ENCODE measurements around the gene LAMA2.

Gene LAMA2

GRCh38 chr6:129521946-129522345, 639.0 kb downstream of the LAMA2 start:
- no peak for DNase-seq (ENCODE audit: low spot score)

- peak; percentile 41 for DNase-seq (ENCODE audit: low spot score)
These were observed 640.9 kb downstream of the LAMA2 start for GRCh38 chr6:129523816-129524215.

GRCh38 chr6:129525055-129525454, 642.1 kb downstream of the LAMA2 start:
- no peak for DNase-seq (ENCODE audit: low spot score)

DNA sequence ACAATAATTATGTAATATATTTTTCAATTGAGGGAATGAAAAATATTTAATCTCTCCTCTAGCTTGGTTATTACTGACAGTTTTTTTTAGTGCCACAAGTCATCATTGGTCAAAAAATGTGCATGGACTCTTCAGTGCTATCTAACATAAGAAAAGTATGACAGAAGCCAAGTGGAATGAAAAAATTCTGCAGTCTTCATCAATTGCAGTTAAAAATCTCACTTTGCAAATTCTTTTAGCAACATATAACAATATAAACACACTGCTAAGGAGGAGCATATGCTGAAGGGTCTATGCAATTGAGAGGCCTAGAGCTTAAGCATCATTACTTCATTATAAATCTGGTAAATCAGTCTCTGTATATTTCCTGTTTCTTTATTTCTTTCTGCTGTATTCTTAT, 652.0 kb downstream of the LAMA2 start:
- no peak for DNase-seq (ENCODE audit: low spot score)

DNA sequence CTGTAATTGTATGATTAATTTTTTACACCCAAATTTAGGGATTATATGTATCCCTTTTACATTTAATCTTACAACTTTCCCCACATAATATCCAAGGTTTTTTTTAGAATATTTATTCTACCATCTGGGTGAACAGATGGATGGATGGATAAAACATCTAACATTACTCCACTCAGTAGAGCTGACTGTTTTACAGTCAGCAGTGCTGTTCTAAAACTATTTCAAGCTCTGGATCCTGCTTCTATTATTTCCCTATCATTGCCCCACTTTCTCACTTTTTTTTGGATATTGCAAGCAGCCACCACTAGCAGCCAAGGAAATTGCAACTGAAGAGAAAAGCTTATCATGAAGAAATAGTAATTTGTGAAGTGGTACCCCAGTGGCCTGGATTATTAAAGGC, 653.3 kb downstream of the LAMA2 start:
- no peak for DNase-seq (ENCODE audit: low spot score)

- no peak for DNase-seq (ENCODE audit: low spot score)
These were observed 656.1 kb downstream of the LAMA2 start for GRCh38 chr6:129539032-129539431.

GRCh38 chr6:129542705-129543104, 659.8 kb downstream of the LAMA2 start:
- DNase-seq (ENCODE audit: low spot score): no peak

DNA sequence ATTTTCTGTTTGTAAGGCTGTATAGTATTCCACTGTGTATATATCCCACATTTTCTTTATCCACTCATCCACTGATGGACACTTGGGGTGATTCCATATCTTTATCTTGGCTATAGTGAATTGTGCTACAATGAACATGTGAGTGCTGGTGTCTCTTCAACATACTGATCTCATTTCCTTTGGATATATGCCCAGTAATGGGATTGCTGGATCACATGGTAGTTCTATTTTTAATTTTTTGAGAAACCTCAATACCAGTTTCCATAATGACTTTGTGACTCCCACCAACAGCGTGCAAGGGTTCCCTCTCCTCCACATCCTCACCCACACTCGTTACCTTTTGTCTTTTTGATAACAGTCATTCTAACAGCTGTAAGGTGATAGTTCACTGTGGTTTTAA, 661.0 kb downstream of the LAMA2 start:
- DNase-seq (ENCODE audit: low spot score): no peak

DNA sequence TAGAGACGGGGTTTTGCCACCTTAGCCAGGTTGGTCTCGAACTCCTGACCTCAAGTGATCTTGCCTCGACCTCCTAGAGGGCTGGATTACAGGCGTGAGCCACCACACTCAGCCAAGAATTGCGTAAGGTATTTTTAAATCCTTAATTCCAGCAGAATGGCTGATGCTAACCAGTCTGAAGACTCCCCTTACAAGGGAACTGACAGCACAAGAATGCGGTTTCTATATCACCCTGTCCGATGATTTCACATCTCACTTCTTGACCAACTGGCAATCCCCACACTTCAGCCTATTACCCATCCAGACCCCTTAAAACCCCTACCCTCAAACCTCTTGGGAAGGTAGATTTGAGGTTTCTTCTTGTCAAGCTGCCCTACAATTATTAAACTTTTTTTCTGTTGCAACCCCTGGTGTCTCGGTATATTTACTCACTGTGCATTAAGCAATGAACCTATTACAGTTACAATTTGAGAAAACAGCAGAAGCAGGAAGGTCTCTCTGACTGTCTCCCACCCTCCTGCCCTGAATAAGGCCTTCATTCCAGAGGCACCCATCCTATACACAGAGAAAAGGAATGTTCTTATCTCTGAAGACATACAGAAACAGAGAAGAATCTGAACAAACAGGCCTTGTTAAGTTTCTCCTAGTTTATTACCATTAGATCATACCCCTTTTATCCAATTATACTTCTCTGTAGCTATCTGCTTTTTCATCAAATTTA, 662.1 kb downstream of the LAMA2 start:
- DNase-seq (ENCODE audit: low spot score): no peak

- DNase-seq (ENCODE audit: low spot score): no peak
These were observed 663.8 kb downstream of the LAMA2 start for GRCh38 chr6:129546702-129547101.

GRCh38 chr6:129551486-129551885, 668.5 kb downstream of the LAMA2 start:
- no peak for DNase-seq (ENCODE audit: low spot score)

GRCh38 chr6:129552413-129552812, 669.5 kb downstream of the LAMA2 start:
- no peak for DNase-seq (ENCODE audit: low spot score)

- DNase-seq (ENCODE audit: low spot score): no peak
These were observed 672.4 kb downstream of the LAMA2 start for GRCh38 chr6:129555206-129555832.

GRCh38 chr6:129558248-129558647, 675.3 kb downstream of the LAMA2 start:
- DNase-seq (ENCODE audit: low spot score): no peak

GRCh38 chr6:129565366-129565765, 682.4 kb downstream of the LAMA2 start:
- no peak for DNase-seq (ENCODE audit: low spot score)

- DNase-seq (ENCODE audit: low spot score): no peak
These were observed 682.9 kb downstream of the LAMA2 start for GRCh38 chr6:129565811-129566210.

Measured in HuH-7 (cell line).